Measurements from ENCODE around the gene TDRKH. TPM values are rescaled to one million over a fixed set of nuclear protein-coding genes. Genes with fewer than 3 reads are reported as not detected.
A peak's percentile ranks its signal among the peaks of the same experiment; 100 is the strongest.

The TDRKH gene
- total RNA-seq, 2 donors from 2014 or later, result 21.1 to 25.0 TPM

DNA sequence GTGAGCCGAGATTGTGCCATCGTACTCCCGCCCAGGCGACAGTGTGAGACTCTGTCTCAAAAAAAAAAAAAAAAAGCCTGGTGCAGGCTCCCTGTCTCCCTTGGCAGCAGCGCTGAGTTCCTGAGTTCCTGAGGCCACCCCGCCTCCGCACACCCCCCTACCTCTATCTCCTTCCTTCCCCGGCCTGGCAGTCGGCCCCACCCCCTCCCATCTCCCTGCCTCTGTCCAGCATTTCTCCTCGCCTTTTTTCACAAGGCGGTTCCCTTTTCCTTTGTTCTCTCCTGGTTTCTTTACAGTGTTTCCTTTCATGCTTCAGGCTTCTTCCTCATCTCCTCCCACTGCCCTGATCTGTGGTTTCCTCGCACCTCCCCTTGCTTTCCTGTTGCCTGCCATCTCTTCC, 38.6 kb upstream of the TDRKH start:
- 6% methylated on average over 11 of the region's 12 CpGs for WGBS
- Histone ChIP-seq H3K4me1 (replicated peaks) (peaks cover 17% of the 10 kb centered on the region), H3K4me3 (no peak overlapping the region), H3K27ac (peak overlapping the region; percentile 89 to 90), H3K36me3 (no peaks in the 10 kb centered on the region), H3K27me3 (replicated peaks; ENCODE audit: insufficient read depth) (no peaks in the 10 kb centered on the region), H3K9me3 (no peaks in the 10 kb centered on the region)
- DNase-seq (ENCODE audit: low spot score), result peak; percentile 88
- TF ChIP-seq, protein P1, sequence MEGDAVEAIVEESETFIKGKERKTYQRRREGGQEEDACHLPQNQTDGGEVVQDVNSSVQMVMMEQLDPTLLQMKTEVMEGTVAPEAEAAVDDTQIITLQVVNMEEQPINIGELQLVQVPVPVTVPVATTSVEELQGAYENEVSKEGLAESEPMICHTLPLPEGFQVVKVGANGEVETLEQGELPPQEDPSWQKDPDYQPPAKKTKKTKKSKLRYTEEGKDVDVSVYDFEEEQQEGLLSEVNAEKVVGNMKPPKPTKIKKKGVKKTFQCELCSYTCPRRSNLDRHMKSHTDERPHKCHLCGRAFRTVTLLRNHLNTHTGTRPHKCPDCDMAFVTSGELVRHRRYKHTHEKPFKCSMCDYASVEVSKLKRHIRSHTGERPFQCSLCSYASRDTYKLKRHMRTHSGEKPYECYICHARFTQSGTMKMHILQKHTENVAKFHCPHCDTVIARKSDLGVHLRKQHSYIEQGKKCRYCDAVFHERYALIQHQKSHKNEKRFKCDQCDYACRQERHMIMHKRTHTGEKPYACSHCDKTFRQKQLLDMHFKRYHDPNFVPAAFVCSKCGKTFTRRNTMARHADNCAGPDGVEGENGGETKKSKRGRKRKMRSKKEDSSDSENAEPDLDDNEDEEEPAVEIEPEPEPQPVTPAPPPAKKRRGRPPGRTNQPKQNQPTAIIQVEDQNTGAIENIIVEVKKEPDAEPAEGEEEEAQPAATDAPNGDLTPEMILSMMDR (IDR thresholded peaks at IDR 0.05), result no peak
- peak; percentile 50 for TF ChIP-seq POLR2AphosphoS5 (IDR thresholded peaks at IDR 0.05)
- intact Hi-C loops (cut with DNase I), result no loop called here

DNA sequence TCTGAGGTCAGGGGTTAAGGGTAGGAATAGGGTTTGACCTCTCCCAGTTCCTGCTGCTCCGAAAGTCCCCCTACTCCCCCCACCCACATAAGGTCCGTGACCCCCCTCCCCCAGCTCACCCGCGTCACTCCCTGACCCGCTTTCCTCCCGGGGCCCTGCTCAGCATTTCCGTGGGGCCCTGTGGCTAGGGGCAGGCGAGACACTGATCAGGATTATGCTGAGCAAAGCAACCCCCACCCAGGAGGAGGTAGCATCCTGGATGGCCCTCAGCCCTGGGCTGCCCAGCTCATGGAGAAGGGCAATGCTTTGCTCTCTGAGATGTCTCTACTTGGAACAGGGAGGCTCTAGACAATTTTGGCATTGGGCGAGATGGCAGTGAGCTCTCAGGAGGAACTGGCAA, 37.6 kb upstream of the TDRKH start:
- Histone ChIP-seq H3K4me1 (replicated peaks) (peaks cover 11% of the 10 kb centered on the region), H3K4me3 (no peak overlapping the region), H3K27ac (no peak overlapping the region), H3K27me3 (replicated peaks; ENCODE audit: insufficient read depth) (no peaks in the 10 kb centered on the region), H3K9me3 (no peaks in the 10 kb centered on the region), H3K36me3 (no peaks in the 10 kb centered on the region)
- intact Hi-C loops (cut with DNase I), result no loop called here
- DNase-seq (ENCODE audit: low spot score), result no peak
- TF ChIP-seq POLR2AphosphoS5 (IDR thresholded peaks at IDR 0.05), result no peak
- TF ChIP-seq POLR2A (IDR thresholded peaks at IDR 0.05), result no peak
- TF ChIP-seq, protein P1 (IDR thresholded peaks at IDR 0.05), result no peak
- 91% methylated on average over 7 of the region's 9 CpGs for WGBS

DNA sequence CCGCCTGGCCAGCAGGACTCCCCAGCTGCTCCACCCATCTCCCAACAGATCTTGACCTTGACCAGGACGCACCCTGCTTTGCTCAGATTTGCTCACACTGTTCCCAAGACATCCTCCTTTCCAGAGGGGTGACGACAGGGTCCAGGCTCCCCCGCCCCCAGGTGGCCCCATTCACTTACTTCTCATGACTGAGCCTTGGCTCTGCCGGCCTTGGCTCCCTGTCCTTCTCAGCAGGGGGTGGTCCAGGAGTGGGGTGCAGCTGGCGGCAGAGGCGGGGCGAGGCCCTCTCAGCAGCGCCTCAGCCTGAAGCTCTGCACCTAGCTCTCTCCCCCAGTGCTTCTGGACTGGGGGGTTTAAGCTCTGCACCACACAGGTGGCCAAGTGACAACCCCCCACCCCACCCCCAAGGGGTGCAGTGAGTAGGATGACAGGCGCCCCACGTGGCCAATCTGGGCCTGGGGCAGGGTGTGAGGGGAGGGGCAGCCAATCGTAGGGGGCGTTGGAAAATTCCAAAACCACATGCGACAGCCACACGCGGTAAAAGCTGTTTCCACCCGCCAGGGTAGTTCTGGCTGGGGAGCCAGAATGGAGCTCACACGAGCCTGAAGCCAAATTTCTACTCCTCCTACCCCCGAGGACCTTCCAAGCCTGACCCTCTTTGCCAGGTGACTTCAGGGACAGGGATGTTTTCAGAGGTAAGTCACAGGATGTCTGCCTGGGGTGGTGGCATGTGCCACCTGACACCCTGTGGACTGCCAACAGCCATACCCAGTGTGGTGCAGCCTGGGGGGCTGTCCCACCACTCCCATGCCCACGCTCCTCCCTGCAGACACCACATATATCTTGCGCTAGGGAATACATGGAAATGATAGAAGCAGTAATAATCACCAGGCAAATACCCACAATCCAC, 35.7 kb upstream of the TDRKH start:
- WGBS, result 50% methylated on average over 21 of the region's 21 CpGs
- Histone ChIP-seq H3K4me3 (no peak overlapping the region), H3K9me3 (no peaks in the 10 kb centered on the region), H3K4me1 (replicated peaks) (peaks cover 11% of the 10 kb centered on the region), H3K36me3 (no peaks in the 10 kb centered on the region), H3K27me3 (replicated peaks; ENCODE audit: insufficient read depth) (no peaks in the 10 kb centered on the region), H3K27ac (no peak overlapping the region)
- intact Hi-C loops (cut with DNase I), result no loop called here
- TF ChIP-seq, protein P1 (IDR thresholded peaks at IDR 0.05), result no peak
- TF ChIP-seq POLR2A (IDR thresholded peaks at IDR 0.05), result no peak
- TF ChIP-seq POLR2AphosphoS5 (IDR thresholded peaks at IDR 0.05), result no peak
- DNase-seq (ENCODE audit: low spot score), result no peak

DNA sequence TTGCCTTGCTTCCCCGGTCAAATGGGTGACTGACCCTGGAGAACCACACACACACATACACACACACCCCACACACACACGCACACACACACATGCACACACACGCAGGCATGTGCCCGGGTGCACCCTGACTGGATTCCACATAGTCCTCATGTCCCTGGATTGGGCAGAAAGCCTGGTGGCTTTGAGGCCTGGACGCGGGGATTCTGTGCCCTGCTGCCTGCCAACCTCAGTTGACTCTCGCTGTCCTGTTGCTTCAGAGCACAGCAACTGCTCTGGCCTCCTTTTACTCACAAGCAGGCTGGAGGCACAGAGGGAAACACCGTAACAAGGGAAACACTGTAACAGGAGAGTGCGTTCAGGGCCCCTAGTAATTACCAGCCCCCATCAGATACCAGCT, 34.9 kb upstream of the TDRKH start:
- no peaks in the 10 kb centered on the region for H3K36me3 ChIP-seq
- H3K9me3 ChIP-seq, result no peaks in the 10 kb centered on the region
- no peak for DNase-seq (ENCODE audit: low spot score)
- H3K27ac ChIP-seq, result no peak overlapping the region
- H3K4me1 ChIP-seq (replicated peaks), result peaks cover 11% of the 10 kb centered on the region
- no peaks in the 10 kb centered on the region for H3K27me3 ChIP-seq (replicated peaks; ENCODE audit: insufficient read depth)
- WGBS, result 64% methylated on average over 9 of the region's 9 CpGs
- intact Hi-C loops (cut with DNase I), result no loop called here
- no peak overlapping the region for H3K4me3 ChIP-seq
- TF ChIP-seq POLR2AphosphoS5 (IDR thresholded peaks at IDR 0.05), result no peak
- TF ChIP-seq, protein P1 (IDR thresholded peaks at IDR 0.05), result no peak
- TF ChIP-seq POLR2A (IDR thresholded peaks at IDR 0.05), result no peak

DNA sequence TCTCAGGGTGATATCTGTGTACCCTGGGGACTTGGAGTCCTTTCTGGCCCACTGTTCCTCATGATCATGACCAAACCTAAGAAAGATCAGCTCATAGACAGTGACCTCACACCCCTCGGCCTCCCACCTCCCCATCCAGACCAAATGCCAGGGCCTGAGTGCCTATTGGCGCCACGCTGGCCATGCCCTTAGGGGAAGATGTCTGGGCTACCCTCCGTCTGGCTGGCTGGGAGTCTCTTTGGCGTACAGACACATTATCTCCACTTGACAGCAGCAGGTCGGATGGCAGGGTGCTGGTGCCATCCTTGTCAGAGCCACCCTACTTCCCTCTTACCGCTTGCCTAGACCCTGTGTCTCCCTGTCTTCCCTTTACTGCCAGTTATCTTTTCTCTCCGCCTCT, 32.9 kb upstream of the TDRKH start:
- no peaks in the 10 kb centered on the region for H3K27me3 ChIP-seq (replicated peaks; ENCODE audit: insufficient read depth)
- no peak overlapping the region for H3K4me3 ChIP-seq
- no peak overlapping the region for H3K27ac ChIP-seq
- TF ChIP-seq POLR2AphosphoS5 (IDR thresholded peaks at IDR 0.05) (no peak), POLR2A (IDR thresholded peaks at IDR 0.05) (no peak)
- TF ChIP-seq, protein P1 (IDR thresholded peaks at IDR 0.05), result no peak
- no peaks in the 10 kb centered on the region for H3K36me3 ChIP-seq
- H3K9me3 ChIP-seq, result no peaks in the 10 kb centered on the region
- no peak for DNase-seq (ENCODE audit: low spot score)
- WGBS, result 86% methylated on average over 8 of the region's 8 CpGs
- intact Hi-C loops (cut with DNase I), result no loop called here
- H3K4me1 ChIP-seq (replicated peaks), result peaks cover 1% of the 10 kb centered on the region
